Calu3 (cell line): Measurements from ENCODE around the gene MAP3K20. TPM values are rescaled to one million over a fixed set of nuclear protein-coding genes. Genes with fewer than 3 reads are reported as not detected.

Source experiments
- BruUV-seq: library from RNA; stranded (reverse); fragments of 400-500 nt; replicated peaks from 2 replicates; lab custom pipeline; 2021; lab: Mats Ljungman, UMichigan
- CTCF ChIA-PET: fragments of 300-600 bp; sonication (Branson Sonifier 250); formaldehyde crosslinking; loops from one replicate; lab custom pipeline; 2022; ENCODE audit warnings: antibody characterized with exemption; lab: Charles Lee
- DNase-seq: peaks from one replicate; pipeline ENCODE4 v3.0.0; 2022
- H3K27ac Mint-ChIP-seq: one replicate; pipeline ENCODE4 v1.8.0; 2022; ENCODE audit warnings: mixed read lengths; ENCODE audit not compliant: unreplicated experiment
- H3K27me3 Mint-ChIP-seq: one replicate; pipeline ENCODE4 v1.8.0; 2022; ENCODE audit warnings: mixed read lengths; ENCODE audit not compliant: unreplicated experiment
- H3K36me3 Mint-ChIP-seq: one replicate; pipeline ENCODE4 v1.8.0; 2022; ENCODE audit warnings: mild to moderate bottlenecking, moderate library complexity, mixed read lengths; ENCODE audit not compliant: insufficient read depth, unreplicated experiment
- H3K4me1 Mint-ChIP-seq: one replicate; pipeline ENCODE4 v1.8.0; 2022; ENCODE audit warnings: mild to moderate bottlenecking, low read depth, mixed read lengths; ENCODE audit not compliant: unreplicated experiment
- H3K4me3 Mint-ChIP-seq: one replicate; pipeline ENCODE4 v1.8.0; 2022; ENCODE audit warnings: mild to moderate bottlenecking, low read depth, moderate library complexity, mixed read lengths; ENCODE audit not compliant: unreplicated experiment
- H3K9me3 Mint-ChIP-seq: one replicate; pipeline ENCODE4 v1.8.0; 2022; ENCODE audit warnings: low read depth, mixed read lengths; ENCODE audit not compliant: unreplicated experiment
- CTCF ChIP-seq: fragments of 200-600 bp; IDR thresholded peaks from one replicate; pipeline ENCODE4 v1.8.0; 2022; ENCODE audit warnings: antibody characterized with exemption; ENCODE audit not compliant: unreplicated experiment
- intact Hi-C: fragments of 100-400 bp; cut with micrococcal nuclease; formaldehyde crosslinking; loops from one replicate; pipeline ENCODE4 v1.10.0; 2022; ENCODE audit not compliant: unreplicated experiment
- total RNA-seq: library from RNA; stranded (reverse); gene quantifications from 2 replicates; pipeline ENCODE4 v1.2.3, GENCODE V29; 2022

Gene MAP3K20
- total RNA-seq, 1 experiment from 2014 or later, result 37.0 TPM

GRCh38 chr2:173145454-173145853, 69.8 kb downstream of the MAP3K20 start:
- CTCF ChIA-PET, result no interaction called here
- no peaks in the 10 kb centered on the region for H3K36me3 Mint-ChIP-seq

GRCh38 chr2:173146590-173146989, 70.9 kb downstream of the MAP3K20 start:
- CTCF ChIA-PET, result no interaction called here
- Mint-ChIP-seq H3K36me3 (no peaks in the 10 kb centered on the region), H3K27ac (no peak overlapping the region), H3K4me1 (peaks cover 4% of the 10 kb centered on the region), H3K9me3 (peaks cover under 1% of the 10 kb centered on the region), H3K27me3 (no peaks in the 10 kb centered on the region), H3K4me3 (no peak overlapping the region)
- intact Hi-C loops, result no loop called here
- no peak for TF ChIP-seq CTCF
- no TSS peak for BruUV-seq
- no peak for DNase-seq

More at GRCh38 chr2:173145454-173145853, 69.8 kb downstream of the MAP3K20 start:
- DNase-seq, result no peak
- intact Hi-C loops, result no loop called here
- no peak overlapping the region for H3K27ac Mint-ChIP-seq
- no TSS peak for BruUV-seq
- H3K9me3 Mint-ChIP-seq, result peaks cover 6% of the 10 kb centered on the region
- no peaks in the 10 kb centered on the region for H3K27me3 Mint-ChIP-seq
- no peak overlapping the region for H3K4me3 Mint-ChIP-seq
- no peaks in the 10 kb centered on the region for H3K4me1 Mint-ChIP-seq
- no peak for TF ChIP-seq CTCF

DNA sequence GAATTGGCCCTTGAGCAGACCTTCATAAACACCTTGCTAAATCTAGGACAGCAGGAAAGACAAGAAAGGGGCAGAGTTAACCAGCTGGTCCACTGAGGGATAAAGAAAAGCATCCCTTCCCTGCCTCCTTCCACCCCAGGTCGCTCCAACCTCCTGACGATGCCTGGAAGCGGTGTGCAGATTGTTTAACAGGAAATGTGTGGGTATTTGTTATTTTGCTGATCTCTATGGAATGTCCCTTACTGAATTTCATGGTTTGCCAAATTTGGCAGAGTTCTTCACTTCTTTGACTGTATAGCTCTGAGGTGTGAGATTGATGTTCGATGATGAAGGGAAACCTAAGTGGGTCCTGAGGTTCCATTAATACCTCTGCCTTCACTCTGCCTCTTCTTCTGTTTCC, 72.9 kb downstream of the MAP3K20 start:
- intact Hi-C loops, result no loop called here
- Mint-ChIP-seq H3K4me3 (no peak overlapping the region), H3K4me1 (peaks cover 17% of the 10 kb centered on the region), H3K27ac (no peak overlapping the region), H3K36me3 (no peaks in the 10 kb centered on the region), H3K27me3 (no peaks in the 10 kb centered on the region), H3K9me3 (no peaks in the 10 kb centered on the region)
- no TSS peak for BruUV-seq
- DNase-seq, result no peak
- TF ChIP-seq CTCF, result no peak
- CTCF ChIA-PET, result no interaction called here

- intact Hi-C loops, result no loop called here
- no peak for TF ChIP-seq CTCF
- no peaks in the 10 kb centered on the region for H3K36me3 Mint-ChIP-seq
- DNase-seq, result no peak
- H3K4me3 Mint-ChIP-seq, result no peak overlapping the region
- H3K4me1 Mint-ChIP-seq, result peaks cover 17% of the 10 kb centered on the region
- H3K27me3 Mint-ChIP-seq, result no peaks in the 10 kb centered on the region
- CTCF ChIA-PET, result no interaction called here
- no peaks in the 10 kb centered on the region for H3K9me3 Mint-ChIP-seq
- H3K27ac Mint-ChIP-seq, result no peak overlapping the region
- no TSS peak for BruUV-seq
These were observed 73.8 kb downstream of the MAP3K20 start for GRCh38 chr2:173149491-173149890.
